Body of pancreas (tissue), 4 donors: Measurements from ENCODE around the gene SYTL1.

Source experiments
- POLR2A ChIP-seq, 3 donors: fragments of 450-650 bp; IDR thresholded peaks; one replicate each; pipeline ENCODE4 v1.6.1; 2016; ENCODE audit warnings: antibody characterized with exemption in 3 of 3, mild to moderate bottlenecking in 2 of 3
- TF ChIP-seq, protein P1 (sequence below), 7 experiments: fragments of 450-650 bp in 4 of 7; fragments of 200-600 bp in 3 of 7; sonication (generic) in 3 of 7; IDR thresholded peaks; one replicate each; pipeline ENCODE4 v1.5.1; 2016 to 2019; ENCODE audit warnings: antibody characterized with exemption in 7 of 7

DNA sequence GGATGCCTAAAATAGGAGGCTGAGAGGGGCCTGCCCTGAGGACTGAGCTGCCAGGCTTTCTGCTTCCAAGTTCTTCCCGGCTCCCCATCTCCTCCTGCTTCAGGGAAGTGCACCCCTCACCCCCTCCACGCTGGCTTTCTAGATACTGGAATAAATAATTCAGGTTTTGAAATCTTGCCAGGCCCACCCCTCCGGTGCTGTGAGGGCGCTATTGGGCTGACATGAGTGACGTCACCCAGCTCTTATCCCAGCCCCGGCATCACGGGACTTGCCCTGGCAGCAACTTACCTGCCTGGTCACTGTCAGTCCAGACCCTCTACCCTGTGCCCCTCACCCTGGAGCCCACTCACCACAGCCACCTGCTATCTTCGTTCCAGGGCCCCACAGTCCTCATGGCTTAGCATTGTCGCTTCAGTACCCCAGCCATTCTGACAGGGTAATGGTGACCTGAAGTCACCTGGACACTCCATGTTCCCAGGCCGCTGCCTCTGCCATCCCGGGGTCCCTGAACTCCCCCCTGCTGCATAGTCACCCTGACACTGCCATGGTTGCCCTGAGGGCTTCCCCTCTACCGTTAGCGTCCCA, 49.8 kb downstream of the SYTL1 start:
- TF ChIP-seq, protein P1, sequence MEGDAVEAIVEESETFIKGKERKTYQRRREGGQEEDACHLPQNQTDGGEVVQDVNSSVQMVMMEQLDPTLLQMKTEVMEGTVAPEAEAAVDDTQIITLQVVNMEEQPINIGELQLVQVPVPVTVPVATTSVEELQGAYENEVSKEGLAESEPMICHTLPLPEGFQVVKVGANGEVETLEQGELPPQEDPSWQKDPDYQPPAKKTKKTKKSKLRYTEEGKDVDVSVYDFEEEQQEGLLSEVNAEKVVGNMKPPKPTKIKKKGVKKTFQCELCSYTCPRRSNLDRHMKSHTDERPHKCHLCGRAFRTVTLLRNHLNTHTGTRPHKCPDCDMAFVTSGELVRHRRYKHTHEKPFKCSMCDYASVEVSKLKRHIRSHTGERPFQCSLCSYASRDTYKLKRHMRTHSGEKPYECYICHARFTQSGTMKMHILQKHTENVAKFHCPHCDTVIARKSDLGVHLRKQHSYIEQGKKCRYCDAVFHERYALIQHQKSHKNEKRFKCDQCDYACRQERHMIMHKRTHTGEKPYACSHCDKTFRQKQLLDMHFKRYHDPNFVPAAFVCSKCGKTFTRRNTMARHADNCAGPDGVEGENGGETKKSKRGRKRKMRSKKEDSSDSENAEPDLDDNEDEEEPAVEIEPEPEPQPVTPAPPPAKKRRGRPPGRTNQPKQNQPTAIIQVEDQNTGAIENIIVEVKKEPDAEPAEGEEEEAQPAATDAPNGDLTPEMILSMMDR (IDR thresholded peaks at IDR 0.05), result no peak
- TF ChIP-seq POLR2A (IDR thresholded peaks at IDR 0.05), result no peak
